MM.1S (cell line): ENCODE measurements around the gene PTCH2.
"Not testable (repeated sequence)": the region's sequence is repeated elsewhere in the genome, so short reads cannot be mapped to it uniquely, and the experiment has no call there.

Experiments used
- DNase-seq: peaks from one replicate; pipeline ENCODE4 v3.0.0-alpha.2; 2015
- H2AFZ ChIP-seq: fragments of 300-600 bp; sonication (generic); 2 replicates; pipeline ENCODE4 v1.6.0; 2016; ENCODE audit warnings: antibody characterized with exemption, low read length
- H3F3A ChIP-seq: fragments of 300-600 bp; sonication (generic); 2 replicates; pipeline ENCODE4 v1.6.1; 2016; ENCODE audit warnings: mild to moderate bottlenecking, antibody characterized with exemption, low read length, moderate library complexity, mixed read lengths; ENCODE audit not compliant: insufficient read depth
- H3K27ac ChIP-seq: fragments of 300-600 bp; sonication (generic); 2 replicates; pipeline ENCODE4 v1.5.1; 2016; ENCODE audit warnings: mild to moderate bottlenecking, low read length
- H3K27me3 ChIP-seq: fragments of 300-600 bp; sonication (generic); replicated peaks from 2 replicates; pipeline ENCODE4 v1.6.0; 2016; ENCODE audit warnings: low read length; ENCODE audit not compliant: insufficient read depth
- H3K36me3 ChIP-seq: fragments of 300-600 bp; sonication (generic); replicated peaks from 2 replicates; pipeline ENCODE4 v1.6.1; 2016; ENCODE audit warnings: mild to moderate bottlenecking, low read length, mixed read lengths; ENCODE audit not compliant: insufficient read depth
- H3K4me1 ChIP-seq: fragments of 300-600 bp; sonication (generic); 2 replicates; pipeline ENCODE4 v1.6.1; 2016; ENCODE audit warnings: low read length, mixed read lengths
- H3K4me2 ChIP-seq: fragments of 300-600 bp; sonication (generic); 2 replicates; pipeline ENCODE4 v1.6.0; 2016; ENCODE audit warnings: low read depth, low read length
- H3K4me3 ChIP-seq: fragments of 300-600 bp; sonication (generic); 2 replicates; pipeline ENCODE4 v1.5.1; 2016; ENCODE audit warnings: low read length, mixed read lengths
- H3K79me2 ChIP-seq: fragments of 300-600 bp; sonication (generic); 2 replicates; pipeline ENCODE4 v1.6.1; 2016; ENCODE audit warnings: mixed run types, low read length, mixed read lengths
- H3K9ac ChIP-seq: fragments of 300-600 bp; sonication (generic); 2 replicates; pipeline ENCODE4 v1.6.1; 2016; ENCODE audit warnings: low read length, mixed read lengths
- H3K9me2 ChIP-seq: fragments of 300-600 bp; sonication (generic); replicated peaks from 2 replicates; pipeline ENCODE4 v1.6.1; 2016; ENCODE audit warnings: mild to moderate bottlenecking, low read length, mixed read lengths; ENCODE audit not compliant: insufficient read depth
- H3K9me3 ChIP-seq: fragments of 300-600 bp; sonication (generic); replicated peaks from 2 replicates; pipeline ENCODE4 v1.6.1; 2016; ENCODE audit warnings: mild to moderate bottlenecking, low read length, mixed read lengths; ENCODE audit not compliant: insufficient read depth
- H4K20me1 ChIP-seq: fragments of 300-600 bp; sonication (generic); 2 replicates; pipeline ENCODE4 v1.6.1; 2016; ENCODE audit warnings: mild to moderate bottlenecking, low read length, moderate library complexity, mixed read lengths; ENCODE audit not compliant: insufficient read depth
- CTCF ChIP-seq: fragments of 300-600 bp; sonication (generic); IDR thresholded peaks from 2 replicates; pipeline ENCODE4 v1.5.1; 2016; ENCODE audit warnings: antibody characterized with exemption, low read length, mixed read lengths
- EZH2 ChIP-seq: fragments of 300-600 bp; sonication (generic); optimal IDR thresholded peaks from 2 replicates; pipeline ENCODE3; 2017; ENCODE audit warnings: low read depth, mild to moderate bottlenecking, antibody characterized with exemption, low read length, mixed read lengths
- EZH2phosphoT487 ChIP-seq: fragments of 300-600 bp; sonication (generic); IDR thresholded peaks from 2 replicates; pipeline ENCODE4 v1.6.1; 2018; ENCODE audit warnings: antibody characterized with exemption, low read length

The PTCH2 gene

GRCh38 chr1:44827197-44828002 is 15.7 kb downstream of the PTCH2 start:
- Histone ChIP-seq H3F3A (no peaks in the 10 kb centered on the region), H3K9me3 (no peaks in the 10 kb centered on the region), H3K27me3 (no peaks in the 10 kb centered on the region), H3K4me1 (no peaks in the 10 kb centered on the region), H3K36me3 (no peaks in the 10 kb centered on the region), H3K9ac (no peak overlapping the region), H3K4me3 (no peak overlapping the region), H3K4me2 (no peak overlapping the region), H3K27ac (no peak overlapping the region), H3K9me2 (no peaks in the 10 kb centered on the region), H4K20me1 (no peaks in the 10 kb centered on the region), H2AFZ (no peak overlapping the region), H3K79me2 (no peaks in the 10 kb centered on the region)
- no peak for DNase-seq
- no peak for TF ChIP-seq EZH2
- no peak for TF ChIP-seq EZH2phosphoT487
- TF ChIP-seq CTCF, result no peak

- no peaks in the 10 kb centered on the region for H3F3A ChIP-seq
- H3K79me2 ChIP-seq, result no peaks in the 10 kb centered on the region
- H3K9ac ChIP-seq, result no peak overlapping the region
- no peak for DNase-seq
- no peaks in the 10 kb centered on the region for H3K4me1 ChIP-seq
- H3K36me3 ChIP-seq, result no peaks in the 10 kb centered on the region
- H3K9me3 ChIP-seq, result no peaks in the 10 kb centered on the region
- H3K4me2 ChIP-seq, result no peak overlapping the region
- TF ChIP-seq CTCF, result no peak
- TF ChIP-seq EZH2phosphoT487, result no peak
- TF ChIP-seq EZH2, result no peak
- H3K4me3 ChIP-seq, result no peak overlapping the region
- H3K9me2 ChIP-seq, result no peaks in the 10 kb centered on the region
- no peaks in the 10 kb centered on the region for H3K27me3 ChIP-seq
- no peaks in the 10 kb centered on the region for H4K20me1 ChIP-seq
- H2AFZ ChIP-seq, result no peak overlapping the region
- no peak overlapping the region for H3K27ac ChIP-seq
Observed at GRCh38 chr1:44826375-44827196, 16.5 kb downstream of the PTCH2 start.

GRCh38 chr1:44824392-44824791 is 18.7 kb downstream of the PTCH2 start:
- not testable (repeated sequence) for H3F3A ChIP-seq, H3K9ac ChIP-seq, H2AFZ ChIP-seq, H3K4me2 ChIP-seq, H3K36me3 ChIP-seq, H3K27me3 ChIP-seq, H4K20me1 ChIP-seq, H3K4me3 ChIP-seq, H3K79me2 ChIP-seq, H3K9me2 ChIP-seq, H3K9me3 ChIP-seq, DNase-seq, H3K4me1 ChIP-seq, H3K27ac ChIP-seq
